Natural killer cell treated with Interleukin-12 subunit alpha and Interleukin-12 subunit beta and Interleukin-15 and Interleukin-18, amount 100 ng/mL, for 72 hours (primary cell): ENCODE results near the gene PITPNM3. TPM values are rescaled to one million over a fixed set of nuclear protein-coding genes. Genes with fewer than 3 reads are reported as not detected.

Experiments used
- ATAC-seq, 2 donors: fragments of 150-1000 bp; cut with Tn5 transposase in 1 of 2; sonication (Bioruptor Pico), chemical (Tn5 transposase) in 1 of 2; 2 replicates each; pipeline ENCODE4 v1.10.0; 2021
- DNase-seq: peaks from one replicate; pipeline ENCODE4 v3.0.0; 2022; ENCODE audit warnings: low spot score
- H3K27ac Mint-ChIP-seq, 2 donors: 1 replicate in 1 of 2; 2 replicates in 1 of 2; pipeline ENCODE4 v1.8.0; 2022; ENCODE audit warnings: mixed read lengths in 2 of 2, mild to moderate bottlenecking in 1 of 2, moderate library complexity in 1 of 2
- H3K27me3 Mint-ChIP-seq, 2 donors: 1 replicate in 1 of 2; 2 replicates in 1 of 2; pipeline ENCODE4 v1.8.0; 2022; ENCODE audit warnings: mixed read lengths in 2 of 2
- H3K36me3 Mint-ChIP-seq: one replicate; pipeline ENCODE4 v1.8.0; 2022; ENCODE audit warnings: mixed read lengths
- H3K4me1 Mint-ChIP-seq, 2 donors: 1 replicate in 1 of 2; 2 replicates in 1 of 2; pipeline ENCODE4 v1.8.0; 2022; ENCODE audit warnings: low read depth in 2 of 2, mixed read lengths in 2 of 2, mild to moderate bottlenecking in 1 of 2
- H3K4me3 Mint-ChIP-seq: one replicate; pipeline ENCODE4 v1.8.0; 2022; ENCODE audit warnings: mixed read lengths
- H3K9me3 Mint-ChIP-seq: 2 replicates; pipeline ENCODE4 v1.8.0; 2022; ENCODE audit warnings: mixed read lengths
- total RNA-seq, 2 donors: library from RNA; stranded (reverse); gene quantifications; one replicate each; pipeline ENCODE4 v1.2.3, GENCODE V29; 2022

PITPNM3 gene
- total RNA-seq, 2 donors from 2014 or later, result 0.59 to 0.84 TPM

GRCh38 chr17:6536566-6537065 lies 19.7 kb downstream of the PITPNM3 start:
- Mint-ChIP-seq H3K4me1 (no peaks in the 10 kb centered on the region), H3K4me3 (no peak overlapping the region), H3K27ac (no peak overlapping the region), H3K9me3 (no peaks in the 10 kb centered on the region), H3K36me3 (no peaks in the 10 kb centered on the region), H3K27me3 (peaks cover 0 to 8% of the 10 kb centered on the region in 2 donors)
- DNase-seq, result no peak
- ATAC-seq, result no peak

- DNase-seq (no peak), ATAC-seq (no peak)
- no peak overlapping the region for H3K27ac Mint-ChIP-seq
- no peak overlapping the region for H3K4me3 Mint-ChIP-seq
- no peaks in the 10 kb centered on the region for H3K9me3 Mint-ChIP-seq
- peaks cover 0 to 5% of the 10 kb centered on the region in 2 donors for H3K27me3 Mint-ChIP-seq
- H3K36me3 Mint-ChIP-seq, result no peaks in the 10 kb centered on the region
- no peaks in the 10 kb centered on the region for H3K4me1 Mint-ChIP-seq
Observed at GRCh38 chr17:6536053-6536452, 20.3 kb downstream of the PITPNM3 start.

- Mint-ChIP-seq H3K4me3 (no peak overlapping the region), H3K27ac (no peak overlapping the region), H3K36me3 (no peaks in the 10 kb centered on the region), H3K27me3 (peaks cover 0 to 5% of the 10 kb centered on the region in 2 donors), H3K9me3 (no peaks in the 10 kb centered on the region), H3K4me1 (no peaks in the 10 kb centered on the region)
- DNase-seq (no peak), ATAC-seq (no peak)
Observed at GRCh38 chr17:6534846-6535514, 21.4 kb downstream of the PITPNM3 start.

- no peak for ATAC-seq
- H3K4me1 Mint-ChIP-seq, result no peaks in the 10 kb centered on the region
- H3K9me3 Mint-ChIP-seq, result no peaks in the 10 kb centered on the region
- no peak for DNase-seq
- no peak overlapping the region for H3K4me3 Mint-ChIP-seq
- peaks cover 7 to 8% of the 10 kb centered on the region in 2 donors for H3K27me3 Mint-ChIP-seq
- no peak overlapping the region for H3K27ac Mint-ChIP-seq
- no peaks in the 10 kb centered on the region for H3K36me3 Mint-ChIP-seq
Observed at GRCh38 chr17:6532441-6532885, 23.9 kb downstream of the PITPNM3 start.

- H3K36me3 Mint-ChIP-seq, result no peaks in the 10 kb centered on the region
- DNase-seq (no peak), ATAC-seq (no peak)
- H3K27ac Mint-ChIP-seq, result no peak overlapping the region
- H3K4me1 Mint-ChIP-seq, result no peaks in the 10 kb centered on the region
- no peaks in the 10 kb centered on the region for H3K9me3 Mint-ChIP-seq
- no peak overlapping the region for H3K4me3 Mint-ChIP-seq
- H3K27me3 Mint-ChIP-seq, result peaks cover 7 to 8% of the 10 kb centered on the region in 2 donors
Observed at GRCh38 chr17:6531575-6531974, 24.8 kb downstream of the PITPNM3 start.

- ATAC-seq (no peak), DNase-seq (no peak)
- Mint-ChIP-seq H3K9me3 (no peaks in the 10 kb centered on the region), H3K4me1 (no peaks in the 10 kb centered on the region), H3K36me3 (no peaks in the 10 kb centered on the region), H3K27ac (no peak overlapping the region), H3K4me3 (no peak overlapping the region), H3K27me3 (peaks cover 7 to 8% of the 10 kb centered on the region in 2 donors)
Observed at GRCh38 chr17:6530324-6530920, 25.9 kb downstream of the PITPNM3 start.

GRCh38 chr17:6528557-6528956 lies 27.8 kb downstream of the PITPNM3 start:
- DNase-seq (no peak), ATAC-seq (no peak)
- Mint-ChIP-seq H3K27me3 (peaks cover 8 to 9% of the 10 kb centered on the region in 2 donors), H3K4me3 (no peak overlapping the region), H3K36me3 (no peaks in the 10 kb centered on the region), H3K9me3 (no peaks in the 10 kb centered on the region), H3K4me1 (no peaks in the 10 kb centered on the region), H3K27ac (no peak overlapping the region)

- Mint-ChIP-seq H3K27ac (no peak overlapping the region), H3K9me3 (no peaks in the 10 kb centered on the region), H3K4me3 (no peak overlapping the region), H3K4me1 (no peaks in the 10 kb centered on the region), H3K36me3 (no peaks in the 10 kb centered on the region), H3K27me3 (peaks cover 7 to 8% of the 10 kb centered on the region in 2 donors)
- DNase-seq (no peak), ATAC-seq (no peak)
Observed at GRCh38 chr17:6526362-6527152, 29.8 kb downstream of the PITPNM3 start.

GRCh38 chr17:6525731-6526130 lies 30.6 kb downstream of the PITPNM3 start:
- Mint-ChIP-seq H3K36me3 (no peaks in the 10 kb centered on the region), H3K4me1 (no peaks in the 10 kb centered on the region), H3K9me3 (no peaks in the 10 kb centered on the region), H3K27me3 (peaks cover 7 to 8% of the 10 kb centered on the region in 2 donors), H3K27ac (no peak overlapping the region), H3K4me3 (no peak overlapping the region)
- ATAC-seq (no peak), DNase-seq (no peak)

GRCh38 chr17:6525141-6525540 lies 31.2 kb downstream of the PITPNM3 start:
- Mint-ChIP-seq H3K9me3 (no peaks in the 10 kb centered on the region), H3K27me3 (peaks cover 7 to 8% of the 10 kb centered on the region in 2 donors), H3K4me3 (no peak overlapping the region), H3K36me3 (no peaks in the 10 kb centered on the region), H3K27ac (no peak overlapping the region), H3K4me1 (no peaks in the 10 kb centered on the region)
- ATAC-seq (no peak), DNase-seq (no peak)

- Mint-ChIP-seq H3K4me3 (no peak overlapping the region), H3K9me3 (no peaks in the 10 kb centered on the region), H3K4me1 (no peaks in the 10 kb centered on the region), H3K36me3 (no peaks in the 10 kb centered on the region), H3K27ac (no peak overlapping the region), H3K27me3 (peaks cover 7 to 8% of the 10 kb centered on the region in 2 donors)
- DNase-seq (no peak), ATAC-seq (no peak)
Observed at GRCh38 chr17:6524520-6524919, 31.8 kb downstream of the PITPNM3 start.

GRCh38 chr17:6523809-6524355 lies 32.5 kb downstream of the PITPNM3 start:
- peaks cover 7 to 8% of the 10 kb centered on the region in 2 donors for H3K27me3 Mint-ChIP-seq
- H3K4me3 Mint-ChIP-seq, result no peak overlapping the region
- DNase-seq (no peak), ATAC-seq (no peak)
- no peaks in the 10 kb centered on the region for H3K36me3 Mint-ChIP-seq
- no peaks in the 10 kb centered on the region for H3K4me1 Mint-ChIP-seq
- no peaks in the 10 kb centered on the region for H3K9me3 Mint-ChIP-seq
- H3K27ac Mint-ChIP-seq, result no peak overlapping the region

- DNase-seq (no peak), ATAC-seq (no peak)
- Mint-ChIP-seq H3K36me3 (no peaks in the 10 kb centered on the region), H3K27ac (no peak overlapping the region), H3K9me3 (no peaks in the 10 kb centered on the region), H3K4me1 (no peaks in the 10 kb centered on the region), H3K4me3 (no peak overlapping the region), H3K27me3 (peaks cover 6 to 10% of the 10 kb centered on the region in 2 donors)
Observed at GRCh38 chr17:6523330-6523729, 33.0 kb downstream of the PITPNM3 start.

GRCh38 chr17:6521586-6521985 lies 34.8 kb downstream of the PITPNM3 start:
- H3K4me1 Mint-ChIP-seq, result no peaks in the 10 kb centered on the region
- DNase-seq (no peak), ATAC-seq (no peak)
- no peaks in the 10 kb centered on the region for H3K9me3 Mint-ChIP-seq
- no peak overlapping the region for H3K4me3 Mint-ChIP-seq
- H3K36me3 Mint-ChIP-seq, result no peaks in the 10 kb centered on the region
- no peak overlapping the region for H3K27ac Mint-ChIP-seq
- H3K27me3 Mint-ChIP-seq, result peaks cover 0 to 6% of the 10 kb centered on the region in 2 donors
